WTC11 (cell line): Measurements from ENCODE around the gene COL4A6.

Experiments
- GABPB1 ChIP-seq: sonication (generic); formaldehyde crosslinking; IDR thresholded peaks from 2 replicates; pipeline ENCODE4 v1.8.1; 2023; ENCODE audit warnings: mild to moderate bottlenecking, missing genetic modification reagents
- NFYB ChIP-seq: sonication (generic); formaldehyde crosslinking; conservative IDR thresholded peaks from 2 replicates; pipeline ENCODE4 v1.8.0; 2022; ENCODE audit warnings: low read depth, missing genetic modification reagents
- NR1H2 ChIP-seq: sonication (generic); formaldehyde crosslinking; IDR thresholded peaks from 2 replicates; pipeline ENCODE4 v1.9.0; 2021; ENCODE audit warnings: mild to moderate bottlenecking, moderate library complexity, missing genetic modification reagents
- TF ChIP-seq, protein P1 (sequence below): sonication (generic); formaldehyde crosslinking; IDR thresholded peaks from 2 replicates; pipeline ENCODE4 v1.8.1; 2023; ENCODE audit warnings: mild to moderate bottlenecking, missing genetic modification reagents, moderate library complexity
- TF ChIP-seq, protein P2 (sequence below): sonication (generic); formaldehyde crosslinking; IDR thresholded peaks from 2 replicates; pipeline ENCODE4 v1.8.0; 2022; ENCODE audit warnings: mild to moderate bottlenecking, missing genetic modification reagents
- TF ChIP-seq, protein P3 (sequence below): fragments of 200-600 bp; IDR thresholded peaks from 2 replicates; pipeline ENCODE4 v1.8.0; 2022; ENCODE audit warnings: antibody characterized with exemption
- TF ChIP-seq, protein P4 (sequence below): sonication (generic); formaldehyde crosslinking; IDR thresholded peaks from 2 replicates; pipeline ENCODE4 v1.8.1; 2022; ENCODE audit warnings: missing genetic modification reagents, borderline replicate concordance
- TF ChIP-seq, protein P5 (sequence below): sonication (generic); formaldehyde crosslinking; IDR thresholded peaks from 2 replicates; pipeline ENCODE4 v1.8.1; 2022; ENCODE audit warnings: low read depth, mild to moderate bottlenecking, moderate library complexity, missing genetic modification reagents, borderline replicate concordance
- TF ChIP-seq, protein P6 (sequence below): sonication (generic); formaldehyde crosslinking; IDR thresholded peaks from 2 replicates; pipeline ENCODE4 v1.8.1; 2023; ENCODE audit warnings: mild to moderate bottlenecking, moderate library complexity, missing genetic modification reagents
- TF ChIP-seq, protein P7 (sequence below): sonication (generic); formaldehyde crosslinking; IDR thresholded peaks from 2 replicates; pipeline ENCODE4 v1.8.1; 2023; ENCODE audit warnings: mild to moderate bottlenecking, missing genetic modification reagents
- TF ChIP-seq, protein P8 (sequence below): sonication (generic); formaldehyde crosslinking; conservative IDR thresholded peaks from 2 replicates; pipeline ENCODE4 v1.8.1; 2022; ENCODE audit warnings: mild to moderate bottlenecking, missing genetic modification reagents
- TF ChIP-seq, protein P9 (sequence below): sonication (generic); formaldehyde crosslinking; IDR thresholded peaks from 2 replicates; pipeline ENCODE4 v1.8.1; 2022; ENCODE audit warnings: low read depth, missing genetic modification reagents, borderline replicate concordance

DNA sequence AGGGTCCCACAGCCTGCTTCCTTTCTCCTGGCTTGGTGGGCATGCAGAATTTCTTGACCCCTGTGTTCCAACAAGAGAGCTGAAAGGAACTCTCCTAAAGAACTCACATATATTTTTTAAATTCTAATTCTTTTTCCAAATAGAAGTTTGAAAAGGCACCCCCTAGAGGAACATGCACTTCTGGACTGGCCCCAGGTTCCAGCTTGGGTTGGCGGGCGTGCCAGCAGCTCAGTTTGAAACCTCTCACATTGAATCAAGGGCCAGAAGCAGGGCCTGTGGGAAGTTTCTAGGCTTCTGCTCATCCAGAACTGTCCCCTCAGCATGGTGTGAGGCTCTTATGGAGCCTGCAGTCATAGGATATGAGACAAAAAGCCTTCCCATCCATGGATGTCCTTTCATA is 214.0 kb downstream of the COL4A6 start:
- TF ChIP-seq NFYB = no peak
- TF ChIP-seq GABPB1 (CRISPR knock-in tag) = no peak
- TF ChIP-seq, protein P1, sequence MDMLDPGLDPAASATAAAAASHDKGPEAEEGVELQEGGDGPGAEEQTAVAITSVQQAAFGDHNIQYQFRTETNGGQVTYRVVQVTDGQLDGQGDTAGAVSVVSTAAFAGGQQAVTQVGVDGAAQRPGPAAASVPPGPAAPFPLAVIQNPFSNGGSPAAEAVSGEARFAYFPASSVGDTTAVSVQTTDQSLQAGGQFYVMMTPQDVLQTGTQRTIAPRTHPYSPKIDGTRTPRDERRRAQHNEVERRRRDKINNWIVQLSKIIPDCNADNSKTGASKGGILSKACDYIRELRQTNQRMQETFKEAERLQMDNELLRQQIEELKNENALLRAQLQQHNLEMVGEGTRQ (CRISPR knock-in tag) = no peak
- TF ChIP-seq, protein P2, sequence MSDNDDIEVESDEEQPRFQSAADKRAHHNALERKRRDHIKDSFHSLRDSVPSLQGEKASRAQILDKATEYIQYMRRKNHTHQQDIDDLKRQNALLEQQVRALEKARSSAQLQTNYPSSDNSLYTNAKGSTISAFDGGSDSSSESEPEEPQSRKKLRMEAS (CRISPR knock-in tag) = no peak
- TF ChIP-seq, protein P3, sequence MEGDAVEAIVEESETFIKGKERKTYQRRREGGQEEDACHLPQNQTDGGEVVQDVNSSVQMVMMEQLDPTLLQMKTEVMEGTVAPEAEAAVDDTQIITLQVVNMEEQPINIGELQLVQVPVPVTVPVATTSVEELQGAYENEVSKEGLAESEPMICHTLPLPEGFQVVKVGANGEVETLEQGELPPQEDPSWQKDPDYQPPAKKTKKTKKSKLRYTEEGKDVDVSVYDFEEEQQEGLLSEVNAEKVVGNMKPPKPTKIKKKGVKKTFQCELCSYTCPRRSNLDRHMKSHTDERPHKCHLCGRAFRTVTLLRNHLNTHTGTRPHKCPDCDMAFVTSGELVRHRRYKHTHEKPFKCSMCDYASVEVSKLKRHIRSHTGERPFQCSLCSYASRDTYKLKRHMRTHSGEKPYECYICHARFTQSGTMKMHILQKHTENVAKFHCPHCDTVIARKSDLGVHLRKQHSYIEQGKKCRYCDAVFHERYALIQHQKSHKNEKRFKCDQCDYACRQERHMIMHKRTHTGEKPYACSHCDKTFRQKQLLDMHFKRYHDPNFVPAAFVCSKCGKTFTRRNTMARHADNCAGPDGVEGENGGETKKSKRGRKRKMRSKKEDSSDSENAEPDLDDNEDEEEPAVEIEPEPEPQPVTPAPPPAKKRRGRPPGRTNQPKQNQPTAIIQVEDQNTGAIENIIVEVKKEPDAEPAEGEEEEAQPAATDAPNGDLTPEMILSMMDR = no peak
- no peak for TF ChIP-seq NR1H2 (CRISPR knock-in tag)
- TF ChIP-seq, protein P4, sequence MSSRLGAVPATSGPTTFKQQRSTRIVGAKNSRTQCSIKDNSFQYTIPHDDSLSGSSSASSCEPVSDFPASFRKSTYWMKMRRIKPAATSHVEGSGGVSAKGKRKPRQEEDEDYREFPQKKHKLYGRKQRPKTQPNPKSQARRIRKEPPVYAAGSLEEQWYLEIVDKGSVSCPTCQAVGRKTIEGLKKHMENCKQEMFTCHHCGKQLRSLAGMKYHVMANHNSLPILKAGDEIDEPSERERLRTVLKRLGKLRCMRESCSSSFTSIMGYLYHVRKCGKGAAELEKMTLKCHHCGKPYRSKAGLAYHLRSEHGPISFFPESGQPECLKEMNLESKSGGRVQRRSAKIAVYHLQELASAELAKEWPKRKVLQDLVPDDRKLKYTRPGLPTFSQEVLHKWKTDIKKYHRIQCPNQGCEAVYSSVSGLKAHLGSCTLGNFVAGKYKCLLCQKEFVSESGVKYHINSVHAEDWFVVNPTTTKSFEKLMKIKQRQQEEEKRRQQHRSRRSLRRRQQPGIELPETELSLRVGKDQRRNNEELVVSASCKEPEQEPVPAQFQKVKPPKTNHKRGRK = no peak
- TF ChIP-seq, protein P5, sequence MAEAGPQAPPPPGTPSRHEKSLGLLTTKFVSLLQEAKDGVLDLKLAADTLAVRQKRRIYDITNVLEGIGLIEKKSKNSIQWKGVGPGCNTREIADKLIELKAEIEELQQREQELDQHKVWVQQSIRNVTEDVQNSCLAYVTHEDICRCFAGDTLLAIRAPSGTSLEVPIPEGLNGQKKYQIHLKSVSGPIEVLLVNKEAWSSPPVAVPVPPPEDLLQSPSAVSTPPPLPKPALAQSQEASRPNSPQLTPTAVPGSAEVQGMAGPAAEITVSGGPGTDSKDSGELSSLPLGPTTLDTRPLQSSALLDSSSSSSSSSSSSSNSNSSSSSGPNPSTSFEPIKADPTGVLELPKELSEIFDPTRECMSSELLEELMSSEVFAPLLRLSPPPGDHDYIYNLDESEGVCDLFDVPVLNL = no peak
- TF ChIP-seq, protein P6, sequence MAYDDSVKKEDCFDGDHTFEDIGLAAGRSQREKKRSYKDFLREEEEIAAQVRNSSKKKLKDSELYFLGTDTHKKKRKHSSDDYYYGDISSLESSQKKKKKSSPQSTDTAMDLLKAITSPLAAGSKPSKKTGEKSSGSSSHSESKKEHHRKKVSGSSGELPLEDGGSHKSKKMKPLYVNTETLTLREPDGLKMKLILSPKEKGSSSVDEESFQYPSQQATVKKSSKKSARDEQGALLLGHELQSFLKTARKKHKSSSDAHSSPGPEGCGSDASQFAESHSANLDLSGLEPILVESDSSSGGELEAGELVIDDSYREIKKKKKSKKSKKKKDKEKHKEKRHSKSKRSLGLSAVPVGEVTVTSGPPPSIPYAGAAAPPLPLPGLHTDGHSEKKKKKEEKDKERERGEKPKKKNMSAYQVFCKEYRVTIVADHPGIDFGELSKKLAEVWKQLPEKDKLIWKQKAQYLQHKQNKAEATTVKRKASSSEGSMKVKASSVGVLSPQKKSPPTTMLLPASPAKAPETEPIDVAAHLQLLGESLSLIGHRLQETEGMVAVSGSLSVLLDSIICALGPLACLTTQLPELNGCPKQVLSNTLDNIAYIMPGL = no peak
- TF ChIP-seq, protein P7, sequence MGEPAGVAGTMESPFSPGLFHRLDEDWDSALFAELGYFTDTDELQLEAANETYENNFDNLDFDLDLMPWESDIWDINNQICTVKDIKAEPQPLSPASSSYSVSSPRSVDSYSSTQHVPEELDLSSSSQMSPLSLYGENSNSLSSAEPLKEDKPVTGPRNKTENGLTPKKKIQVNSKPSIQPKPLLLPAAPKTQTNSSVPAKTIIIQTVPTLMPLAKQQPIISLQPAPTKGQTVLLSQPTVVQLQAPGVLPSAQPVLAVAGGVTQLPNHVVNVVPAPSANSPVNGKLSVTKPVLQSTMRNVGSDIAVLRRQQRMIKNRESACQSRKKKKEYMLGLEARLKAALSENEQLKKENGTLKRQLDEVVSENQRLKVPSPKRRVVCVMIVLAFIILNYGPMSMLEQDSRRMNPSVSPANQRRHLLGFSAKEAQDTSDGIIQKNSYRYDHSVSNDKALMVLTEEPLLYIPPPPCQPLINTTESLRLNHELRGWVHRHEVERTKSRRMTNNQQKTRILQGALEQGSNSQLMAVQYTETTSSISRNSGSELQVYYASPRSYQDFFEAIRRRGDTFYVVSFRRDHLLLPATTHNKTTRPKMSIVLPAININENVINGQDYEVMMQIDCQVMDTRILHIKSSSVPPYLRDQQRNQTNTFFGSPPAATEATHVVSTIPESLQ (CRISPR knock-in tag) = no peak
- TF ChIP-seq, protein P8, sequence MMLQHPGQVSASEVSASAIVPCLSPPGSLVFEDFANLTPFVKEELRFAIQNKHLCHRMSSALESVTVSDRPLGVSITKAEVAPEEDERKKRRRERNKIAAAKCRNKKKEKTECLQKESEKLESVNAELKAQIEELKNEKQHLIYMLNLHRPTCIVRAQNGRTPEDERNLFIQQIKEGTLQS (CRISPR knock-in tag) = no peak
- TF ChIP-seq, protein P9, sequence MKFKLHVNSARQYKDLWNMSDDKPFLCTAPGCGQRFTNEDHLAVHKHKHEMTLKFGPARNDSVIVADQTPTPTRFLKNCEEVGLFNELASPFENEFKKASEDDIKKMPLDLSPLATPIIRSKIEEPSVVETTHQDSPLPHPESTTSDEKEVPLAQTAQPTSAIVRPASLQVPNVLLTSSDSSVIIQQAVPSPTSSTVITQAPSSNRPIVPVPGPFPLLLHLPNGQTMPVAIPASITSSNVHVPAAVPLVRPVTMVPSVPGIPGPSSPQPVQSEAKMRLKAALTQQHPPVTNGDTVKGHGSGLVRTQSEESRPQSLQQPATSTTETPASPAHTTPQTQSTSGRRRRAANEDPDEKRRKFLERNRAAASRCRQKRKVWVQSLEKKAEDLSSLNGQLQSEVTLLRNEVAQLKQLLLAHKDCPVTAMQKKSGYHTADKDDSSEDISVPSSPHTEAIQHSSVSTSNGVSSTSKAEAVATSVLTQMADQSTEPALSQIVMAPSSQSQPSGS (CRISPR knock-in tag) = no peak
